Hepatic stellate cell (primary cell): Measurements from ENCODE around the gene AGPAT2.

Source experiments
- DNase-seq: peaks from one replicate; pipeline ENCODE4 v3.0.0; 2011; ENCODE audit warnings: low spot score

AGPAT2 gene

DNA sequence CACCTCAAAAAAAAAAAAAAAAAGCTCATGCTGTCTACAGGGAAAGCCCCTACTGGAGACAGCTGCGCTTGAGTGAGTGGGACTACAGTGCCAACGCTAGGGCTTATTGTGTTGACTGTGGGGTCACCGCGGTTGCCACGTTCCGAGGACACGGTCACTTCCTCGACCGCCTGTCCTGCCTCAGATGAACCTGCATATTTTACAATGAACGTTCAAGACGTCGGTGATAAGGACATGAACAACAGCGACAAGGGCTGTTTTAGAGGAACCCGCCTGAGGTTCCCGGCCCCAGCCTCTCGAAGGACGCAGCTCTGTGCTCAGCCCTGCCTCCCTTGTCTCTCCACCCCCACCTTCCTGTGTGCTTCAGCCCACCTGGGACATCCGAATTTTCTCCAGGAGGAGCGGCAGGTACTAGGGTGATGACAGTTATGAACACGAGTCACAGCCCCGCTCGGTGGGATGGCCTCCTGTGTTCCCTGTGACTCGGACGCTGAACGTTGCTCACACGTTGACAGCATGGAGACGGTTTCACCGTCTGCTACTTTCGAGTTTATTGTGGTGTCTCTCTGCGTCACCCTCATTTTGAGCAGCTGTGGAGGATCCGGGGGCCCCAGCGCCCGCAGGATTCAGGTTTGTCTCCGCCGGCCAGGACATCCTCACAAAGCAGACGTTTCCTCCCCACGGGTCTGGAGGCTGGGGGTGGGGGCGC is 13.9 kb upstream of the AGPAT2 start:
- no peak for DNase-seq

DNA sequence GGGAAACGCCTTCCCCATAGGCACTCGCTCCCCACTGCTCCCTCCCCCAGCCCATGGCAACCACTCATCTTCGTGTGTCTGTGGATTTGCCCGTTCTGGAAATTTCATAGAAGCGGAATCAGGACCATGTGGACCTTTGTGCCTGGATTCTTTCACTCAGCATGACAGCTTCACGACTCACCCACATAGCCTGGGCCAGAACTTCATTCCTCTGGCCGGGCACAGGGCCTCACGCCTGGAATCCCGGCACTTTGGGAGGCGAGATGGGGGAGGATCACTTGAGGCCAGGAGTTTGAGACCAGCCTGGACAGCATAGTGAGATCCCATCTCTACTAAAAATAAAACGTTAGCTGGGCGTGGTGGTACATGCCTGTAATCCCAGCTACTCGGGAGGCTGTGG is 13.0 kb upstream of the AGPAT2 start:
- no peak for DNase-seq

DNA sequence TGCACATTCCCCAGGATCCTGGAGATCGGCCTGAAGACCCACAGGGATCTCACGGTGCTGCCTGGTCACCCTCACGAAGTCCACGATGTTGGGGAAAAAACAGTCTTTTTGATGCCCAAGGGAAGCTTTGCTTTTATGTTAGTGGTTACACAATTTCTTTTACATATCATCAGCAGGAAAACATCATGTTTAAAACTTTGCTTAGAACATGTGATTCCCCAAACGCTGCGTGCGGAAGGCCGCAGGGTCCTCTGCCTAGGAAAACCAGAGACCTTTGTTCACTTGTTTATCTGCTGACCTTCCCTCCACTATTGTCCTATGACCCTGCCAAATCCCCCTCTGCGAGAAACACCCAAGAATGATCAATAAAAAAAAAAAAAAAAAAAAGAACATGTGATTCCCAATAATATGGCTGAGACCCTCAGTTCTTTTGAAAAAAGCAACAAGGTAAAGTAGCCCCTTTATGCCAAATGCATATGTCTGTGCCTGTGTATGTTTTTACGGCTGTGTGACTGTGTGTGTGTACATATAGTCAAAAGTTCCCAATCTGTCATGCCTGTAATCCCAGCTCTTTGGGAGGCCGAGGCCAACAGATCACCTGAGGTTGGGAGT is 11.5 kb upstream of the AGPAT2 start:
- no peak for DNase-seq

DNA sequence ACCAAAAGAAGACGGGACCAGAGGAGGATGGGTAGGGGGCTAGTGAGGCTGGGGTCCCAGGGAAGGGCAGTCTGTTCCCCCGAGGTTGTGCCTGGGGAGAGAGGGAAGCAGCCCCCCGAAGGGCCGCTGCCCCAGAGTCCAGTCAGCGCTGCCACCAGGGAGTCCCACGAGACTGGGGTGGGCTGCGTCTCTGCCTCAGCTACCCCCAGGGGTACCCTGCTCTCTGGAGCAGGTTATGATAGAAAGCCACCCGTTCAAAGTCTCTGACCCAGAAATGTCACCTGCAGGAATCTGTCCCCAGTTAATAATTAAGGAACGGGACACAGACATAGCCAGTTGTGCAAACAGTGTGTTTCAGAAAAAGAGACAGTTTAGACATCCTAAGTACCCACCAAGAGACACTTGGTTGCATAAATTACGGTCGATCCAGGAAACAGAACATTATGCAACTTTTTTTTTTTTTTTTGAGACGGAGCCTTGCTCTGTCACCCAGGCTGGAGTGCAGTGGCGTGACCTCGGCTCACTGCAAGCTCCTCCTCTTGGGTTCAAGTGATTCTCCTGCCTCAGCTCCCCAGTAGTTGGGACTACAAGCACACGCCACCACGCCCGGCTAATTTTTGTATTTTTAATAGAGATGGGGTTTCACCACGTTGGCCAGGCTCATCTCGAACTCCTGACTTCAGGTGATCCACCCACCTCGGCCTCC is 10.7 kb upstream of the AGPAT2 start:
- DNase-seq: no peak

DNA sequence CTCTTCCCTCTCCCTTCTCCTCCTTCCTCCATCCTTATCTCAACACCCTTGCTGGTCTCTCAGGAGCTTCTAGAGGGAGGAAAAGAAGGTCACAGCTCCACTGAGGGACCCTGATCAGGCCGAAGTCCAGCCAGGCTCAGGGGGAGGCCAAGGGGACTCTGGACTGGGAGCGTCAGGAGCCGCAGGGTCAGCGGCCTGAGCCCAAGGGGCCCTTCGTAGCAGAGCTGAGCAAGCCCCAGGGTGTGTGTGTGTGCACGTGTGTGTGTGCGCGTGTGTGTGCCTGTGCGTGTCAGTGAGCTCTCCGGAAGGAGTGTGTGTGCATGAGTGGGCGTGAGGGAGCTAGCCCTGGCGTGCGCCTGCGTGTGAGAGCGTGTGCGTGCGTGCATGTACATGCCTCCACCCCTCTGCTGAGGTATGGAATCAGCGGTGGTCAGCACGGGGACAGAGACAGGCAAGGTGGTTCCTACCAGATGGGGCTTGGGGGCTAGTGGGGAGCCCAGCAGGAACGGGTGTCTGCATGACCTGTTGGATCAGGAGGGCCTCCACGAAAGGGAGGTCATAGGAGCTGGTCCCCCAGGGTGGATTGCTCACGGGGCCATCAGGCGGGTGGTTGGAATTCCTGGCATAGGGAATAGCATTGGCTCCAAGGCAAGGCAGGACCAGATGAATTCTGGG is 10.0 kb upstream of the AGPAT2 start:
- peak; percentile 79 for DNase-seq

DNA sequence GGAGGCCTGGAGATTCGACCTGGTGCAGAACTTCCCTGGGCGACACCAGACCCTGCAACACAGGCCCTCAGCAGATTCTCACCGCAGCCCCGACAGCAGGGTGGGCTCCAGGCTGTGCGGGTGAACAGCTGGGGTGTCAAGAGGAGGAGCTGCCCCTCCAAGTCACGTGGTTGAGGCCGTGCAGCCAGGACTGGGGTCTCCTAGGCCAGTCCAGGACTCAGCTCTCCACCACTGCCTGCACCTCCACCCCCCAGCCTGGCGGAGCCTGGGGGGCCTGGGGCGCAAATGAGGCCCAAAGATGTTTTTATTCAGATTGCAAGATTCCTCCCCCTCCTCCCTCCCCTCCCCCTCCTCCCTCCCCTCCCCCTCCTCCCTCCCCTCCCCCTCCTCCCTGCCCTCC is 9.2 kb upstream of the AGPAT2 start:
- no peak for DNase-seq

DNA sequence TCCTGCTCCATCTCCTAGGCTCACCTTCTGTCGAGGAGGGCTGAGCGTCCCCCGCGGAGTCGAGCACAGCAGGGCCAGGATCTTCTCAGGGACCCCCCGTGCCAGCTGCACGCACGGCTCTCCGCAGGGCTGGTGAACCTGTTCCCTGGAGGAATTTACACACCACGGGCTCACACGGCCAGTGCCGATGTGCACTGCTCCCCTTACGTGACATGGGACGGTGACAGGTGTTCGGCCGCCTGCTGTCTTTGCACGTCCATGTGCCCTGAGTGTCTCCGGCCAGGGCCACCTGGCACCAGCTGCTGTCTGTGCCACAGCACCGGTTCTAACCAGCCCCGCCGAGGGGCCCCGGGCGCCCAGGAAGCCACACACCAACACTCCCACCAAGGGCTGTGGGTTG is 8.7 kb upstream of the AGPAT2 start:
- DNase-seq: no peak

DNA sequence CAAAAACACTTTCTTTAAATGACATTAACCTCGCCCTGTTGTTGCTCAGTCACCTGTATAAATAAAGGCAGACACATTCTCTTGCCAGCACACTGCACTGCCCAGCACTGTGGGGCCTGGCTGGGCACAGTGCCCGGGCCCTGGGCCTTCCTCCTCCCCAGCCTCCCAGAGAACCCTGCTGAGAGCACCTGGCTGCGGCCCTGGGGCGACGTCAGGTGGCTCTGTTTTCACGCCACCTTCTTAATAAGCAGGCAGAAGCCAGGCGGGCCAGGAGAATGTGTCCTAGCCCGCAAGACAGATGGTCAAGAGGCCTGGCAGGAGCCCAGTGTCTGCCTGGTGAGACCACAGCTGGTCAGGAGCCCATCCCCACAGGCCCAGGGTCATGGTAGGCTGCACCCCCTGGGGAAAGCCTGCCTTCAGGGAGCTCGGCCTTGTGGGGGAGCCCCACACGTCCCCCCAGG is 8.2 kb upstream of the AGPAT2 start:
- DNase-seq: no peak

DNA sequence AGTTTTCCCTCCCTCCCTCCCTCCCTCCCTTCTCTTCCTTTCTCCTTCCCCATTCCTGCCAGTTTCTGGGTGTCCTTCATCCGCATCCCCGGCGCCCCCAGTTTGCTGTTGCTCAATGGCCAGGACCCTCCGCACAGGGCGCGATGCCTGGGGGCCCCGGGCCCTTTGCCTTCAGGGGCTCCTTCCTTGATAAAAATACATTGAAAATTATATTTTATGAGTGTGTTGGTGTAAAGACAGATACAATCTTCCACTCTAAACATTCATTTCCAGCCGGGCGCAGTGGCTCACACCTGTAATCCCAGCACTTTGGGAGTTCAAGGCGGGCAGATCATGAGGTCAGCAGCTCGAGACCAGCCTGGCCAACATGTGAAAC is 7.6 kb upstream of the AGPAT2 start:
- DNase-seq: no peak

DNA sequence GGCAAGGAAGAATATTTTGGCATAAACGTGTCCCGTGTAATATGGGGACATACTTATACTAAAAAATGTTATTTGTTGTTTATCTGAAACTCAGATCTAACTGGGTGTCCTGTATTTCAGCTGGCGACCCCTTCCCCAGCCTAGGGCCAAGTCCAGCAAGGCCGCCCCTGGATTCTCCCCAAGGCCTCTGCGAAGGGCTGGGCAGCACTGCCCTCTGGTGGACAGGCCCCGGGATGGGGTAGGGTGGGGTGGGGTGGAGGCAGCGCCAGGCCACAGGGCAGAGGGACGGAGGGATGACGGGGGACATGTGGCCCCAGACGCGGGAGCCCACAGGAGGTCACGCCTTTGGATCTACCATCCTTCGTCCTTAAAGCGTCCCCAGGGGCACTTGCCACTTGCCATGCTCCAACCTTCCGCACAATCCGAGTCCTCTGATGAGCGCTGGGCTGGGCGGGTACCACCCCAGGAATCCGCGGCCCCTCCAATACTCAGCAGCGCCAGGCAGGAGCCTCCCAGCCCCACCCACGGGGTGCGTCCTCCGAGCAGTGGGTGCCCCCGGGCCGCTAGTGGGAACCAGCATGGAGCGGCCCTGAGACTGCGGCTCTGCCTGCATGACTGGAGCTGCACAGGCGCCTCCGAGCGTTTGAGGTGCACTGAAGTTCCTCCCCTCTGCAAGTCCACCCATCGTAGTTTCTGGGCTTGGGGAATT is 7.1 kb upstream of the AGPAT2 start:
- peak; percentile 85 for DNase-seq

DNA sequence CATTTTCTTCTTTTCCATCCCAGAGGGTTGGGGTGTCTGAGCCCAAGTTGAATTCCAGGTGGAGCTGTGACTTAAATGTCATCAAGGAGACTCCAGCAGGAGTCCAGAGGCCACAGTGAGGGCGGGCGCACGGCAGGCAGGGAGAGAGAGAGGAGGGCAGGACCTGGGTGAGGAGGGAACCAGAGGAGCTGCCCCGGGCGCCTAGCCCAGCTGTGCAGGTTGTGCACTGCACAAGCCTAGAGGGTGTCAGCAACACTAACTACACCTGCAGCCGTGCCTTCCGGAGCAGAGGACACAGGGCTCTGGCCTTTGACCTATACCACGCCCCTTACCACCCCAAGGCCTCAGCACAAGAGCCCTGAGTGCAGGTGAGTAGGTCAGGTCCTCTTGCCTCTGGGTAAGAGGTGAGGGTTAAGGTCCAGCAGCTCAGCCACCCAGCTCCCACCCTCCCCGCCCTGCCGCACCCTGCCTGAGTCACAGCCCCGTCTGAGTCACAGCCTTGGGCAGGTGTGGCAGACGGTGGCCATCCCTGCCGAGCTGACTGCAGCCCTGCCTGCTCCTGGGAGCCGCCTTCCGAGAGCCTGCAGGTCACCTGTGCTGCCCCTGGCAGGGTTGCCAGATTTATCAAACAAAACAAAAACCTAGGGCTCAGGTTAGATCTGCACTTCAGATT is 6.4 kb upstream of the AGPAT2 start:
- peak; percentile 53 for DNase-seq

DNA sequence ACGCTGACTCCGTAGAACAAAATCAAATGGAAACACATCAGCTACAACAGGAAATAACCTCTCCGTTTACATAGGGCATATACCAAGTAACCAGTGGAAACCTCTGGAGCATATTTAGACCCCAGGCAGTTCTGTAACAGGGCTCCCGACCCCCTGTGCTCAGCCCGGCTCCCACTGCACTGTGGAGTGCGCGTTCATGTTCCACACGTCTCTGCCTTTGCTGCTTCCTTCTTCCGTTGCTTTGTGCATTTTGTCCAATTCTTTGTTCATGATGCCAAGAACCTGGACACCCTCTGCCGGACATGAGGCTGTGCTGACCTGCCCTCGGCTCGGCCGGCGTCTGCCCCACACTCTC is 5.9 kb upstream of the AGPAT2 start:
- no peak for DNase-seq

DNA sequence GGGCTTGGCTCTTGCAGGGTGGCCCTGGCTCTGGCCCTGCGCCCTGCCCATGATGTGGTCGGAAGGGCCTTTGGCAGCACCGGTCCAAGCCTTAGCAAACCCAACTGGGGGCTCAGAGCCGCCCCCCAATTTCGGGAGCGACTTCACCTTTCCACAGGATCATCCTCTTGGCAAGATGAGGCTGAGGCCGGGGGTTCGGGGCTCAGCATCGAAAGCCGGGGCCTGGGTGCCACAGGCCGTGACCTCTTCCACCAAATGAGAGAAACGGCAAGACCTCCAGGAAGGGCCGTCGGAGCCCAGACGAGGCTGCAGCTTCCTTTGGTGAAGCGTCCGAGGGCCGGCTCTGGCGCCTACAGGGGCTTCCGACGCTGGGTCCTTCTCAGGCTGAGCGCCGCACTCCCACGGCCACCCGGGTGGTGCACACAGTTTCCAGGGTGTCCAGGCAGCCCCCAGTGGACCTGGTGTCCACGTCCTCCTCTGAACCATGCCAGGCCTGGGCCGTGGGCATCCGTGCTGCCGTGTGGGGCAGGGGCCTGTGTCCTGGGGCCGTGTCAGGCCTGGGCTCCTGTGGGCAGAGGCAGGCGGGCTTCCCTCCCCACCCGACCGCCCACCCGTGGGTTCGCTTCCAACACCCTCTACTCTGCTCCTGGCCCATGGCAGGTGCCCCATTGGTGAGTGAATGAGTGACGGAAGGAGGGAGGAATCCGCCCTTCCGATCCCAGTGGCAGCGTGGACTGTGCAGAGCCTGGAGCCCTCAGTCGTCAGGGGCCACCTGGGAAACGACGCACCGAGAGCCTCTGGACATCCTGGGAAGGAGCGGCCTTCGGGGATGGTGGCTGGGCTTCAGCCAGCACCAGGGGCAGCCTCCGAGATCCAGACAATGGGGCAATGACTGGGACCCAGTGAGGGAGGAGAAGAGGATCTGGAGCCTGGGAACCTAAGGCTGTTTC is 5.2 kb upstream of the AGPAT2 start:
- no peak for DNase-seq

DNA sequence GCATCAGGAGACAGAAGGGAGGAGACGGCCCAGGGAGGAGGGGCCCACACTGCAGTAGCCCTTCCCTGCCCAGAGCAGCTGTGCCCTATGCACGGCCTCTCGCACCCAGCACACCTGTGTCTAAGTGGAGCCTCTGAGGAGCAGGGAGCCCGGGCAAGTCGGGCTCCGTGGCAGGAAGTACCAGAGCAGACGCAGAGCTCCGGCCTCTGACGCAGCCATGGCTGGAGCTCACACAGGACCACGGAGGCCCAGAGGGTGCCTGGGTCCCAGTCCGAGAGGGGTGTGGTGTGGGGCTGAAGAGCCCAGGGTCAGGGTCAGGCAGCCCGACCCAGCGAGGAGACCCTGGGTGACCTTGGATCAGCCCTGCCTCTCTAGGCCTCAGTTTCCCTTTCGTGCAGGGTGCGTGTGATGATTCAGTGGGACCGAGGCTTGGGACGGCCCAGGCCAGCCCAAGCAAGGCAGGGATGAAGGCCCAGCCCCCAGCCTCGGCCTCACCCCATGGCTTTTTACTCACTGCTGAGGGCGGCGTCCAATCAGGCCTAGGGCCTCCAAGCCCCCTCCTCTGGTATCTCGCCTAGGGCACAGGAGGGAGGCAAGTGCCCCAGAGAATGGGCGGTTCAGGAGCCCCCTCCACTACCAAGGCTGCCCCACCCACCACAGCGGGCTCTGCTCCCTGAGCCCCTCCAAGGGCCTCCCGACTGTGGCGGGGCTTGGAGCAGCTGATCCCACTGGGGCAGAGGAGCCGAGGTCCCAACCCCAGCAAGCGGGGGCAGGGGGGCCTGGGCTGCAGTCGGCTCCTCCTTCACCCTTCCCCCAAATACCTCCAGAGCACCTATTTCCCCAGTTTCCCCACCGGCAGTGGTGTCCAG is 4.3 kb upstream of the AGPAT2 start:
- DNase-seq: no peak

DNA sequence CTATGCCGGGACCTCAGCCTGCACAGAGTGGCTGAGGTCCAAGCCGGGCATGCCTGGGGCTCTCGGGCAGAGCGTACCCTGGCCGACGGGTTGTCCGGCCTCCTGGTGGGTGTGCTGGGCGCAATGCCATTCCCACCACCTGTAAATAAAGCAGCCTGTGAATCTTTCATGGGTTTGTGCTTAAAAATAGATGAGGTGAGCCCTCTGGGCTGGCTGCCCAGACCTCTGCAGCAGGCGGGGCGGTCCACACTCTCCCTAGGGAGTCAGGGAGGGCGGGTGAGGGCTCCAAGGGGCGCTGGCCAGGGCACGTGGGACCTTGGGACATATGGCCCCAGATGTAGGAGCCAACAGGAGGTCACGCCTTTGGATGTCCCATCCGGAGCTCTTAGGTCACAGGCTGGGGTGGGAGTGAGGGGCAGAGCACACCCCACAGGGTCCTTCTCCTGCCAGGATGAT is 3.6 kb upstream of the AGPAT2 start:
- no peak for DNase-seq

DNA sequence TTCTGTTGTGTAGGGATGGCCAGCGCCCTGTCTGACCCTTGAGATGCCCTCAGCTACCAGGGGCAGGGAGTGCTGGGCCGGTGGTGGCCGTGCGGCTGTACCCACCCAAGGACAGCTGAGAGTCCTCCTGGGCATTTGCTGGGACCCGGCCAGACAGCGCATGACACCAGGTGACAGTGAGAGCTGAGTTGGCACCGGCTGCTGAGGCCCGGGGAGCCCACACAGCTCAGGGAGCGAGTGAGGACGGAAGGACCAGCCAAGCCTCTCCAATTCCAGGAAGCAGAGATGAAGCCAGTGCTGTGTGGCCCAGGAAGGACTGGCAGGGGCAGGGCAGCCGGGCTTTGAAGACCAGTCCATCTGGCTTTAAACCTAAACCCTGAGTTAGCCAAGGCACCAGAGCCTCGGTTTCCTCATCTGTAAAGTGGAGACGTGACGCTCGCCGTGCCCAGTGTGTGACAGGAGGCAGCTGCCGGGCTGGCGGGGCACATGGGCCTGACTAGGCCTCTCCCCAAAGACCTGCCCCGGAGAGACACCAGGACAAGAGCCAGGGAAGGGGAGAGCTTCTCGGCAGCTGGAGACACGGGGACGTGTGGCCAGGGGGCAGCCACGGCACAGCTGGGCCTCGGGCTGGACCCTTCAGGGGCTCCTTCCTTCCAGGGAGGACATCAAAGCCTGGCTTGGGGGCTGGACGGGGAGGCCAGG is 3.0 kb upstream of the AGPAT2 start:
- no peak for DNase-seq

DNA sequence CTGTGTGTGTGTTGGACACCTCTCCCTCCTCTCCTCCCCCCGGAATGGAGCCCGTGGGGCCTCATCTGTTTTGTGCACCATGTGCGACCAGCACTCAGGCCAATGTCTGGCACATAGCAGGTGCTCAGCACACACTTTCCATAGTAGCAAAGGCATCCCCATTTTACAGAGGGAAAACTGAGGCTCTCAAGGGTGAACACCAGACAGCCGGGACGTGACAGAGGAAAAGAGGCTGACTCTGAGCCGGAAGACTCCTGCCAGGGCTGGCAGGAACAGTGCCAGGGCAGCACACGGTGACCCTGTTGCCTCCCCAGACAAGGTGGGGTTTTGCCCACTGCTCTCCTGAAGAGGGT is 1.8 kb upstream of the AGPAT2 start:
- DNase-seq: no peak

DNA sequence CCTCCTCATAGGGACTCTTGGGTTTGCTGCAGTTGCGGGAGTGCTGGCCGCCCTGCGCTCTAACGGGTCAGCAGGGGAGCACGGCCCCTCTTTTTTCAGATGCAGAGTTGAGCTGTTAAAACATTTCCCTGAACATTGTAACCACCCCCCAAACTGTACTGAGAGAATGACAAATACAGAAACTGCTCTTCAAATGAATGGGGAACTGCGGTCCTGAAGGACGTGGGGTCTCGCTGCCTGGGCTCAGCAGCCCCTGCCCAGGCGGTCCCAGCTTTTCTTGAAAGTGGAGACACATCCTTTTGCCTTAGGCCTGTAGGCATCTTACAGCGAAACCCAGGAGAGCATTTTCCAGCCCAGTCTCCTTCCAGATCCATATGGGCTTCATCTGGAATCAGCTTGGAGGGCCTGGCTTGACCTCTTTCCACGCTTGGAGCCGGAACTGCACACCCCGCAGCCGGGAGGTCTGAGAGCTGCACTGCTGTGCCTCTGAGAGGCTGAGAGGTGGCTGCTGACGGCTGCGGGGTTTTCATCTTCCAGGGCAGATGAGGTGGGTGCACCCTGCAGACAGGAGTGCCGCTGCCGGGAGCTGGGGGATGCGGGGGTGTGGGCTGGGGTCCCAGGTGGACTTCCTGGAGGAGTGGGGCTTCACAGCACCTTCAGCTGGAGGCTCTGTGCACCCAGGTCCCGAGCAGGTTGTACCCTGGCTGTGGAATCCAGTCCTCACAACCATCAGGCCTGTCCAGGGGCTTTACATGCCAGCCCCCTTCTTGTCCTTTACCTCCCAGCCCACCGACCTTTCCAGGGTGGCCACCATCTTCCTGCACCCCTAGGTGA is 1.2 kb upstream of the AGPAT2 start:
- no peak for DNase-seq
